IPS DF 4.7 (cell line): ENCODE data around the gene C1orf226.
"Not testable (repeated sequence)": the region's sequence is repeated elsewhere in the genome, so short reads cannot be mapped to it uniquely, and the experiment has no call there.

Source experiments
- DNase-seq: peaks from one replicate; pipeline ENCODE4 v3.0.0-alpha.2; 2013; ENCODE audit warnings: low spot score; ENCODE audit errors: extremely low read depth

Gene C1orf226, protein sequence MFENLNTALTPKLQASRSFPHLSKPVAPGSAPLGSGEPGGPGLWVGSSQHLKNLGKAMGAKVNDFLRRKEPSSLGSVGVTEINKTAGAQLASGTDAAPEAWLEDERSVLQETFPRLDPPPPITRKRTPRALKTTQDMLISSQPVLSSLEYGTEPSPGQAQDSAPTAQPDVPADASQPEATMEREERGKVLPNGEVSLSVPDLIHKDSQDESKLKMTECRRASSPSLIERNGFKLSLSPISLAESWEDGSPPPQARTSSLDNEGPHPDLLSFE

DNA sequence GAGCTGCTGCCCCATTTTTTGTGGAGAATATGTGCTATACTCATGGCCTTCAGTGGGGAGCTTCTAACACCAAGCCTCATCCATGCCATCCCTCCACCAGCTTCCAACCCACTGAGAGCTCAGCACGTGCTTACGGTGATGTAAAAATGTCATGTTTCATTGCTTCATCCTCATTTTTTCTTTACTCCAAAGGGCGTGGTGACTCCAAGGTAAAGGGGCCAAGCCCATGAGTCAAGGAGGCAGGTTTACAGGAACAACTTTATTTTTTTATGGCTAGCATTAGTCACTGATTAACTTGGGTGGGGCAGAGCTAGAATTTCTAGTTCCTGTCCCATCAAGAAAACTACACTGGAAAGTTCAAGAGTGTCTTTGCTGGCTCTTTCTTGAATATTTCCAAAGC lies at the start of gene C1orf226:
Gene C1orf226, plus strand, starts transcription at position 346 of the 400 bp plus-strand sequence. CDS start 174 bp downstream, outside the sequence.
- no peak for DNase-seq

- no peak for DNase-seq
These were observed 47.5 kb upstream of the C1orf226 start for GRCh38 chr1:162333991-162334390.

DNA sequence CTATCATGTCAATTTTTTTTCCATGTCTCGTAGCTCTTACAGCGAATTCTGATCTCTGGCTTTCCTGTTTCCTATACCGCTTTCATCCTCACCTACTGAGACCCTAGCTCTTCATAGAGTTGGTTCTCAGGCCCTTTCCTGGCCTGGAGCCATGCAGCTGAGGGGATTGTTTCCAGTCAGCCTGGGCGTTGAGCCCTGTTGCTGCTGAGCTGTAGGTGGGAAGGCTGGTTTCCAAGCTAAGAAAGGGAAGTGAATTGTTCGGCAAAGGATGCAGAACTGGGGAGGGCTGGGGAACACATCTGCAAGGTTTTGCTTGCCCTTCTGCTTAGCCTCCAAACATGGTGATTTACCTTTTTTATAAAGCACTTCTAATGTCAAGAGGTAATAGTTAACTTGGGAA lies 46.4 kb upstream of the C1orf226 start:
- no peak for DNase-seq

DNA sequence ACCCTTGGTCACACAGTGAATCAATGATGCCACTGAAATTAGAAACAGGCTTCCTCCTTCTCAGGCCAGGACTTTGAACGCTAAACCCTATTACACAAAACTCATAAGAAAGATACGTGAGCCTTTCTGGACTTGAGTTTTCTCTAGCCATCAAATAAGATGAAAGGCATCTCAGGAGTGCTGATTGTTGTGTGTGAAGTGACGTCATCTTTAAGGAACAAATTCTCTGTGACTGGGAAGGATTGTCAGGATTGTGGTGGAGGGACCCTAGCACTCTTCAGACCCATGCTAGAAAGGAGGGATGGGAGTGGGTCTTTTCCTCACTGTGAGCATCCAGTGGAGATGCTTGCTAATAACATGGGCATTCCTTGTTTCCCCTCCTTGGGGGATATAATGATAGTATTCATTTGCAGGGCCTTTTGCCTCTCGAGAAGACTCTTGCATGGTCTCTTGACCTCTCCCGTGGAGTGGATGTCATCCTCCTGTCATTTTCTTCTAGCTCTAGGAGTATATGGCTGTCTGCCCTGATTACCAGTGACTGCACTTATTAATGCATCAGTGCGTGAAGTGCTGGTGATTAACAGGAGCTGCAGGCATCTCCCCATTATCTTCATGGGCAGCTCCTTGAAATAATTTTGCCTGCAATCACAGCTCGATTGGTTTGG lies 44.8 kb upstream of the C1orf226 start:
- no peak for DNase-seq

GRCh38 chr1:162342452-162342983 lies 39.0 kb upstream of the C1orf226 start:
- DNase-seq: no peak

GRCh38 chr1:162343470-162343869 lies 38.1 kb upstream of the C1orf226 start:
- no peak for DNase-seq

DNA sequence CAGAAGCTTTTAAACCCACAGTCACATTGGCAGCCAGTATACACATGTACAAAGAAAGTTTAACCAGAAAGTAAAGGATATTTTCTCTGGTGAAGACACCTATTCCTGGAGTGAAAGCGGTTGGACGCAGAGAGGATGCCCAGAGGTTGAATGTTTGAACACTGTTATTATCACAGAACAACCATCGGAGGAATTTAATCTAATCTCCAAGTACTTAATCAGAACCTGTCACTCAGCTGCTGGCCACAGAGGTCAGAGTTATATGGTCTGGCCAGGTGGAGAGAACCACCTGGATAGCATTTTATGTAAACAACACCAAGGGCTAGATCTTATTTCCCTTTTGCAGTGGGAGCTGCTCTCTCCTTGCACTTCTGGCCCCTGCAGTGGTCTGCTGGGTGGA lies 34.2 kb upstream of the C1orf226 start:
- no peak for DNase-seq

- DNase-seq: no peak
These were observed 31.7 kb upstream of the C1orf226 start for GRCh38 chr1:162349635-162350330.

DNA sequence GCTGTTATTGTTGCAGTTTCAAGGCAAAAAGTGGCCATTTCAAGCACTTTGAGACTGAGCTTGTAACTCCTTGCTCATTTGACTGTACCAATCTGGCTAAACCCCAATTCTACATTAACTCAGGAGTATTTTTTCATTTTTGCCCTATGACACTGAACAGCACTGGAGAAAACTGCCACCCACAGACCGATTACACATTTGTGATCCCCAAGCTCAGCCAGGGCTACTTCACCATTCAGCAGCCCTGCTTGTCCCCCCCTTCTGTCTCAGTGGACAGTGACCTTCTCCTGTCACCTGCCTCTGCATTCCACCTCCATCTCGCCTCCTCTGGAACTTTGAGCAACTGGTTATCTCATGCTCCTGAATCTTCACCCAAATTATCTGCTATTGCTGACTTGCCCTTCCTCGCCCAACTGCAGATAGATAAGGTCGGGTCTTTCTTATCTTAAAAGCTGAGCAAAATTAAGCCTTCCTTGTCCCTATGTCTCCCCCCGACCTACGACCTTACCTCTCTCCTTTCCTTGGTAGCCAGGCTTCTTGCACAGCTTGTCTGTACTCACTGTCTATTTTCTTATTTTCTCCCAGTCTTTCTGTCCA lies 30.2 kb upstream of the C1orf226 start:
- no peak for DNase-seq

- DNase-seq: not testable (repeated sequence)
These were observed 29.7 kb upstream of the C1orf226 start for GRCh38 chr1:162351874-162352273.

DNA sequence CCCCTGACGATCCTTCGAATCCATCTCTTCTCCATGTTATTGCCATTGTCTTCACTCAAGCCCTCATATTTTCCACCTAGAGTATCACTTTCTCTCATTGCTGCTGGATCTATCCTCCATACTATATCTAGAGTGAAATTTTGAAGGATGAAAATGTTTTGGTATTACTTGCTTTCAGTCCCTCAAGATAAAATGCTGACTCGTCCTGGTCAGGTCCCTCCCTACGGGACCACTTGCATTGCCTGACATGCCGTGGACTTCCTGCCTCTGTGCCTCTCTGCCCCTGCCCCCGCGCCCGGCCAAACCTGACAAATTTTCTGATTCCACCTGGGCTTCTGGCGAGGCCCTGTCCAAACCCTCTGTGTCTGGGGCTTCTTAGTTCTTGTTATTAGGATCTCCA lies 28.4 kb upstream of the C1orf226 start:
- no peak for DNase-seq

GRCh38 chr1:162353702-162354101 lies 27.8 kb upstream of the C1orf226 start:
- DNase-seq: no peak

DNA sequence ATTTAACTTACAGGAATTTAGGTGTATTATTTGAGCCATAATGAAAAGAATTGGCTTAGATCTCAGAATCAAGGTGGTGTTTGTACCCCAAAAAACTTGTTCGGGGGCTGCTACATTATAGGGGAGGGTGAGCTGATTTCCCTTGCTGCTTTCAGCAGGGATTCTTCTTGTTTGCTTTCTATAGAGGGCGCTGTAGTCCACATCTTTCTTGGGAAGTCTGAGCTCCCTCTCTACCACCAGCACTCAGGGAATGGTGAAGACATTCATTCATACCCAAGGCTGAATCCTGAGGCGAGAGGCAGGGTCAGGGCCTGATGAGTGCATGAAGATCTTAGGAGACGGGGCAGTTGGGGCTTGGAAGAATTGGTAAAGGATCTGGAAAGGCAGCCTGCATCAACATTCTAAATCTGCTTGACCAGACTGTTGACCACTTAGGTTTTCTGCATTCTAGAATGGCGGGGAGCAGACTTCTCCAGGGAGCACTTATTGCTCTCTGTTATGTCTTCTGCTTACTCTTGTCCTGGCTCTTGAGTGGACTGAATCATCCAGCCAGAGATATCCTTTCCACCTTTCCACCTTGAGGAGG lies 23.8 kb upstream of the C1orf226 start:
- DNase-seq: peak; percentile 36

DNA sequence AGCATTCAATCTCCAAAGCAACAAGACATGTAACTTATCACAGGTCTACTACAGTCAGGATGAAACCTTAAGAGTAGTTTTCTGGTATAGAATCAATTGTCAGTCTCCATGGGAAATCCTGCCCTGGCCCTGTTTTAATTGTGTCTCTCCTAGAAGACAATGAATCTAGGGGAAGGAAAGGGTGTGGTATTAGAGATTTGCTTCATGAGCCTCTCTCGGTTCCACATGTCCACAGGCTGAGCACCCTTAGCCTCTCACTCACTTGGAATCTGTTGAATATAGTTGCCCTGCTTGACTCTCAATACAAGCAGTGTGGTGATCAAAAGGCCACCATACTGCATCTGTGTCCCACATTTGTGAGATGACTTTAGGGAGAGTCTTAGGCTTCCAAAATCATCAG lies 22.6 kb upstream of the C1orf226 start:
- DNase-seq: no peak

GRCh38 chr1:162359523-162360236 lies 21.8 kb upstream of the C1orf226 start:
- DNase-seq: no peak

DNA sequence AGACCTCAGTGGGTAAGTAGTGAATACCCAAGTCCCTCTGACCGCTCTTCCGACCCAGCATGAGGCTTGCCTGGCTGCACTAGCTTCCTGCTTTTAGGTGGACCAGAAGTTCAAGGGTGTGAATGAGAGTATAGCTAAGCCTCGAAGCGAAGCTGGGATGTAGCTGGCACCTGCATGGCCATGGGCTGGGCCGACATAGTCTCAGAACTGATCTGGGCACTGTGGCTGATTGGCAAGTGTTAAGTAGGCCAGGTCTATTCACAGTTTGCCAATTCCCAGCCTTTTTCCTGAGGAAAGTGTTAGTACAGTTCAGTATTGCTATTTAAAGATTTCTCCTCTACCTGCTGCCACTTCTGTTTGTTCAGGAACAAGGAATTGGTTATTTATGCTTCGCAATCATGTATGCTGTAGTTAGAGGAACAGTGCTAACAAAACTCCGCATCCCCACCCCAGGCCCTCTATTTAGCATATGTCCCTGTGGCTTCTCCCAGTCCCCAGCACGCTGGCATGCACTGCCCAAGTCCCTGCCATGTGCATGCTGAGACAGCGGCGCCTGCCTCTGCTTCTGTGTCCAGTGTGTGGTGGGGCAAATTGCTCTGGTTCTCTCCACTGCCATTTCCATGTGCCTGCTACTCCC lies 21.2 kb upstream of the C1orf226 start:
- no peak for DNase-seq

- no peak for DNase-seq
These were observed 20.7 kb upstream of the C1orf226 start for GRCh38 chr1:162360874-162361260.

GRCh38 chr1:162361349-162361748 lies 20.2 kb upstream of the C1orf226 start:
- no peak for DNase-seq

- no peak for DNase-seq
These were observed 17.7 kb upstream of the C1orf226 start for GRCh38 chr1:162363823-162364222.

GRCh38 chr1:162364498-162364897 lies 17.0 kb upstream of the C1orf226 start:
- DNase-seq: no peak
